Left ventricle myocardium inferior (tissue), 1 donor: ENCODE data around the gene MAGEB17. TPM values are rescaled to one million over a fixed set of nuclear protein-coding genes. Genes with fewer than 3 reads are reported as not detected.

Experiments used
- DNase-seq: peaks from one replicate; pipeline ENCODE4 v3.0.0-alpha.2; 2020
- H3K27ac ChIP-seq: fragments of 200-600 bp; replicated peaks from 2 replicates; pipeline ENCODE4 v1.8.0; 2021
- H3K27me3 ChIP-seq: fragments of 200-600 bp; 2 replicates; pipeline ENCODE4 v1.8.0; 2021; ENCODE audit warnings: low read depth
- H3K36me3 ChIP-seq: fragments of 200-600 bp; 2 replicates; pipeline ENCODE4 v1.8.0; 2021
- H3K4me1 ChIP-seq: fragments of 200-600 bp; 2 replicates; pipeline ENCODE4 v1.8.0; 2021
- H3K4me3 ChIP-seq: fragments of 200-600 bp; 2 replicates; pipeline ENCODE4 v1.8.0; 2021; ENCODE audit warnings: mild to moderate bottlenecking, moderate library complexity
- H3K9me3 ChIP-seq: fragments of 200-600 bp; replicated peaks from 2 replicates; pipeline ENCODE4 v1.8.0; 2021
- intact Hi-C: fragments of 100-400 bp; cut with micrococcal nuclease; formaldehyde crosslinking; loops from one replicate; pipeline ENCODE4 v1.11.0; 2022
- total RNA-seq: library from RNA; stranded (reverse); fragmentation: NEBNext Ultra II Directional; extraction: Animal tissue kit (Norgen Biotek cat#: 25700); gene quantifications from one replicate; pipeline ENCODE4 v1.2.1, GENCODE V29; 2021
- TF ChIP-seq, protein P1 (sequence below): fragments of 200-600 bp; IDR thresholded peaks from 2 replicates; pipeline ENCODE4 v1.8.0; 2021; ENCODE audit warnings: antibody characterized with exemption, mild to moderate bottlenecking, borderline replicate concordance
- donor health status: DM: no; HTN: yes; CAD: no; lungs with severe emphysema.

Gene MAGEB17
- total RNA-seq, 1 donor from 2014 or later = not detected

GRCh38 chrX:16202943-16203342 is 35.7 kb downstream of the MAGEB17 start:
- DNase-seq = no peak
- Histone ChIP-seq H3K27ac (no peak overlapping the region), H3K4me3 (no peak overlapping the region), H3K4me1 (no peaks in the 10 kb centered on the region), H3K9me3 (no peaks in the 10 kb centered on the region), H3K27me3 (no peaks in the 10 kb centered on the region), H3K36me3 (no peaks in the 10 kb centered on the region)
- TF ChIP-seq, protein P1, sequence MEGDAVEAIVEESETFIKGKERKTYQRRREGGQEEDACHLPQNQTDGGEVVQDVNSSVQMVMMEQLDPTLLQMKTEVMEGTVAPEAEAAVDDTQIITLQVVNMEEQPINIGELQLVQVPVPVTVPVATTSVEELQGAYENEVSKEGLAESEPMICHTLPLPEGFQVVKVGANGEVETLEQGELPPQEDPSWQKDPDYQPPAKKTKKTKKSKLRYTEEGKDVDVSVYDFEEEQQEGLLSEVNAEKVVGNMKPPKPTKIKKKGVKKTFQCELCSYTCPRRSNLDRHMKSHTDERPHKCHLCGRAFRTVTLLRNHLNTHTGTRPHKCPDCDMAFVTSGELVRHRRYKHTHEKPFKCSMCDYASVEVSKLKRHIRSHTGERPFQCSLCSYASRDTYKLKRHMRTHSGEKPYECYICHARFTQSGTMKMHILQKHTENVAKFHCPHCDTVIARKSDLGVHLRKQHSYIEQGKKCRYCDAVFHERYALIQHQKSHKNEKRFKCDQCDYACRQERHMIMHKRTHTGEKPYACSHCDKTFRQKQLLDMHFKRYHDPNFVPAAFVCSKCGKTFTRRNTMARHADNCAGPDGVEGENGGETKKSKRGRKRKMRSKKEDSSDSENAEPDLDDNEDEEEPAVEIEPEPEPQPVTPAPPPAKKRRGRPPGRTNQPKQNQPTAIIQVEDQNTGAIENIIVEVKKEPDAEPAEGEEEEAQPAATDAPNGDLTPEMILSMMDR = no peak
- intact Hi-C loops = no loop called here

DNA sequence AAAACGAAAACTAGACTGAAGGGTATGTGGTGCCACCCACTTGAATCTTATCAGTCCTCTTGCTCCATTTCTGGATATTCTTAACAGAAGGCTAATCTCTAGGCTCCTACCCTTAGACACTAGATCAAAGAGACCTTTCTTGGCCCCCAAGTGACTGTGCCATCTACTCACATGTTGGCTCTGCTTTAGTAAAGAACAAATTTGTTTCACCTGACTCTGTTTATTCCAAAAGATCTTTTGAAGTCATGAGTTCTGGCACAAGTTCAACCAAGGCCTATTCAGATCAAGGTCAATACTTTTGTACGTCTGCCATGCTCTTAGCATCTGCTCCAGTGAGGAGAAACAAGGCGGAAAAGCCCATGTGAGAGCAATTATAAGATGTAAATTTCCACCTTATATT is 37.3 kb downstream of the MAGEB17 start:
- Histone ChIP-seq H3K4me3 (no peak overlapping the region), H3K4me1 (no peaks in the 10 kb centered on the region), H3K9me3 (no peaks in the 10 kb centered on the region), H3K27ac (no peak overlapping the region), H3K27me3 (no peaks in the 10 kb centered on the region), H3K36me3 (no peaks in the 10 kb centered on the region)
- TF ChIP-seq, protein P1 = no peak
- no peak for DNase-seq
- intact Hi-C loops = no loop called here

DNA sequence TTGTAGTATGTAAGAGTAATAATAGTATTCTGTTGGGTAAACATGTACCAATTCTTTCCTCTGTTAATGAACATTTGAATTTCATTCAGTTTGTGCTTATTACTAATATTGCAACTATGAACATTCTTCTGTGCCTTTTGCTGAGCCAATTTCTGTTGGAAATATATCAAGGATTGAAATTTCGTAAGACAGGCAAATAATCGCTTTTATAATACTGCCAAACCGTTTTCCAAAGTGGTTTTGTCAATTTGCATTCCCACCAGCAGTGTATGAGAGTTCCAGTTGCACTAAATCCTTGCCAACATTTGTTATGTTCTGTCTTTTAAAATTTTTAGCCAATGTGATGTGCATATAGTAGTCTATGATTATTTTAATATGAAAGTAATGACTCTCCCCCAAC is 38.6 kb downstream of the MAGEB17 start:
- Histone ChIP-seq H3K4me3 (no peak overlapping the region), H3K4me1 (no peaks in the 10 kb centered on the region), H3K36me3 (no peaks in the 10 kb centered on the region), H3K27me3 (no peaks in the 10 kb centered on the region), H3K9me3 (no peaks in the 10 kb centered on the region), H3K27ac (no peak overlapping the region)
- no peak for DNase-seq
- TF ChIP-seq, protein P1 = no peak
- intact Hi-C loops = no loop called here

- Histone ChIP-seq H3K27me3 (no peaks in the 10 kb centered on the region), H3K4me3 (no peak overlapping the region), H3K27ac (no peak overlapping the region), H3K9me3 (no peaks in the 10 kb centered on the region), H3K36me3 (no peaks in the 10 kb centered on the region), H3K4me1 (no peaks in the 10 kb centered on the region)
- TF ChIP-seq, protein P1 = no peak
- intact Hi-C loops = no loop called here
- DNase-seq = no peak
These were observed 40.4 kb downstream of the MAGEB17 start for GRCh38 chrX:16207634-16208033.

DNA sequence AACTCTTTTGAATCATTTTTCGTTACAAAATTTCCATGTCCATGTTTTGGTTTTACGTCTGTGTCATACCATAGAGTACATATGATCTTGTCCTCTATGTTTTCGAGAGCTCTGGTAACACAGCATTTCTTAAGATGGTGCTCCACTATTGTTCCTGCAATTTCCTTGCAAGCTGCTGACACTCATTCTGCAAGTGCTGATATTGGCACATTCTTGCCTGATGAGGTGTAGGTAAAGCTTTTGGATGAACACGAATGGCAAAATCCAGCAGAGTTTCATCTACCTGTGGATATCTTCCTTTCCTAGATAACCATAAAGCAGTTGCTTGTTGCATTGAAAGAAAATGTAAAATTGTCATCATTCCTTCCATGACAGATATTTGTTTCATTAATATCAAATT is 41.3 kb downstream of the MAGEB17 start:
- no peak for DNase-seq
- TF ChIP-seq, protein P1 = no peak
- Histone ChIP-seq H3K9me3 (no peaks in the 10 kb centered on the region), H3K4me1 (no peaks in the 10 kb centered on the region), H3K36me3 (no peaks in the 10 kb centered on the region), H3K27ac (no peak overlapping the region), H3K4me3 (no peak overlapping the region), H3K27me3 (no peaks in the 10 kb centered on the region)
- intact Hi-C loops = no loop called here

- Histone ChIP-seq H3K4me1 (no peaks in the 10 kb centered on the region), H3K4me3 (no peak overlapping the region), H3K36me3 (no peaks in the 10 kb centered on the region), H3K27me3 (no peaks in the 10 kb centered on the region), H3K9me3 (no peaks in the 10 kb centered on the region), H3K27ac (no peak overlapping the region)
- DNase-seq = no peak
- TF ChIP-seq, protein P1 = no peak
- intact Hi-C loops = no loop called here
These were observed 42.8 kb downstream of the MAGEB17 start for GRCh38 chrX:16210061-16210460.
